Esophagus squamous epithelium (tissue), 5 donors: ENCODE results near the gene PKHD1. TPM values are rescaled to one million over a fixed set of nuclear protein-coding genes. Genes with fewer than 3 reads are reported as not detected.
A peak's percentile ranks its signal among the peaks of the same experiment; 100 is the strongest.
"Not testable (repeated sequence)": the region's sequence is repeated elsewhere in the genome, so short reads cannot be mapped to it uniquely, and the experiment has no call there.

Source experiments
- DNase-seq: peaks from one replicate; lab custom pipeline; 2025; lab: John Stamatoyannopoulos, UW
- H3K27ac ChIP-seq, 4 donors: fragments of 200-600 bp; sonication (generic); one replicate each; pipeline ENCODE4 v1.5.1; 2016 to 2019; ENCODE audit warnings: mild to moderate bottlenecking in 1 of 4
- H3K27me3 ChIP-seq, 4 donors: fragments of 200-600 bp; sonication (generic); 1 replicate in 3 of 4; 2 replicates in 1 of 4; pipeline versions ENCODE4 v1.5.1 to v1.6.0; 2017 to 2021; ENCODE audit warnings: antibody characterized with exemption in 1 of 4
- H3K36me3 ChIP-seq, 3 donors: fragments of 200-600 bp; sonication (generic); one replicate each; pipeline ENCODE4 v1.5.1; 2016 to 2019
- H3K4me1 ChIP-seq, 3 donors: fragments of 200-600 bp; sonication (generic); one replicate each; pipeline ENCODE4 v1.5.1; 2017 to 2019
- H3K4me3 ChIP-seq, 4 donors: fragments of 200-600 bp; sonication (generic); 1 replicate in 3 of 4; 2 replicates in 1 of 4; pipeline ENCODE4 v1.5.1; 2016 to 2019; ENCODE audit warnings: mild to moderate bottlenecking in 2 of 4, moderate library complexity in 1 of 4
- H3K9me3 ChIP-seq, 3 donors: fragments of 200-600 bp; sonication (generic); one replicate each; pipeline ENCODE4 v1.5.1; 2016 to 2019
- CTCF ChIP-seq, 6 experiments: fragments of 450-650 bp in 4 of 6; fragments of 200-600 bp in 2 of 6; sonication (generic) in 2 of 6; IDR thresholded peaks; one replicate each; pipeline ENCODE4 v1.5.1; 2016 to 2019; ENCODE audit warnings: antibody characterized with exemption in 6 of 6, mild to moderate bottlenecking in 4 of 6, moderate library complexity in 4 of 6
- POLR2A ChIP-seq, 4 donors: fragments of 450-650 bp; IDR thresholded peaks; one replicate each; pipeline ENCODE4 v1.6.1; 2017; ENCODE audit warnings: antibody characterized with exemption in 4 of 4, mild to moderate bottlenecking in 4 of 4, moderate library complexity in 3 of 4
- WGBS, 2 donors: methylation state at CpG; one replicate each; pipeline ENCODE4 v1.1.5; 2018; 5-methylcytosine and 5-hydroxymethylcytosine counted together
- intact Hi-C: fragments of 100-400 bp; cut with DNase I; formaldehyde crosslinking; loops from one replicate; pipeline ENCODE4 v1.15.0; 2022
- total RNA-seq, 4 donors: library from RNA; depleted of rRNA; stranded (reverse); fragments of >200 nt; gene quantifications; one replicate each; pipeline ENCODE4 v1.1.0, GENCODE V29; 2016
- donor health status: DM: yes; HTN: yes; CAD: no.

PKHD1 gene
- total RNA-seq, 4 donors from 2014 or later: 0.04 TPM; not detected in 3

GRCh38 chr6:51856508-51856907, 230.9 kb downstream of the PKHD1 start:
- TF ChIP-seq CTCF (IDR thresholded peaks at IDR 0.05): no peak
- no peak for TF ChIP-seq POLR2A (IDR thresholded peaks at IDR 0.05)
- no peaks in the 10 kb centered on the region for H3K36me3 ChIP-seq
- no peaks in the 10 kb centered on the region for H3K27me3 ChIP-seq
- intact Hi-C loops: loop anchor here (10.0 kb wide), 2 partner anchors 98 to 168 kb away; no protein-coding TSS in a partner anchor
- H3K9me3 ChIP-seq: no peaks in the 10 kb centered on the region
- no peak for DNase-seq
- H3K4me1 ChIP-seq: no peaks in the 10 kb centered on the region
- H3K27ac ChIP-seq: no peak overlapping the region
- no peak overlapping the region for H3K4me3 ChIP-seq

- no peak for DNase-seq
- Histone ChIP-seq H3K27ac (no peak overlapping the region), H3K4me1 (no peaks in the 10 kb centered on the region), H3K36me3 (no peaks in the 10 kb centered on the region), H3K9me3 (no peaks in the 10 kb centered on the region), H3K27me3 (no peaks in the 10 kb centered on the region), H3K4me3 (no peak overlapping the region)
- 34% methylated on average over 10 of the region's 10 CpGs for WGBS, 2 donors
- TF ChIP-seq CTCF (IDR thresholded peaks at IDR 0.05) (peak; percentile 17 to 63 (median 58)), POLR2A (IDR thresholded peaks at IDR 0.05) (no peak)
- intact Hi-C loops: loop anchor here (10.0 kb wide), 2 partner anchors 99 to 169 kb away; no protein-coding TSS in a partner anchor
Observed at GRCh38 chr6:51855310-51856082, 231.9 kb downstream of the PKHD1 start.

- no peak overlapping the region for H3K27ac ChIP-seq
- no peak overlapping the region for H3K4me3 ChIP-seq
- TF ChIP-seq POLR2A (IDR thresholded peaks at IDR 0.05): no peak
- no peak for TF ChIP-seq CTCF (IDR thresholded peaks at IDR 0.05)
- H3K4me1 ChIP-seq: no peaks in the 10 kb centered on the region
- intact Hi-C loops: loop anchor here (10.0 kb wide), 2 partner anchors 100 to 170 kb away; no protein-coding TSS in a partner anchor
- H3K27me3 ChIP-seq: no peaks in the 10 kb centered on the region
- H3K36me3 ChIP-seq: no peaks in the 10 kb centered on the region
- no peaks in the 10 kb centered on the region for H3K9me3 ChIP-seq
- DNase-seq: no peak
- 74 to 81% methylated on average over 8 to 13 of the region's 16 CpGs for WGBS, 2 donors
Observed at GRCh38 chr6:51854876-51855275, 232.5 kb downstream of the PKHD1 start.

GRCh38 chr6:51854347-51854746, 233.1 kb downstream of the PKHD1 start:
- no peak overlapping the region for H3K4me3 ChIP-seq
- H3K36me3 ChIP-seq: no peaks in the 10 kb centered on the region
- 100% methylated on average over 1 to 2 of the region's 7 CpGs for WGBS, 2 donors
- no peak for TF ChIP-seq CTCF (IDR thresholded peaks at IDR 0.05)
- no peak for TF ChIP-seq POLR2A (IDR thresholded peaks at IDR 0.05)
- no peaks in the 10 kb centered on the region for H3K9me3 ChIP-seq
- no peaks in the 10 kb centered on the region for H3K4me1 ChIP-seq
- no peak overlapping the region for H3K27ac ChIP-seq
- intact Hi-C loops: loop anchor here (10.0 kb wide), 2 partner anchors 100 to 170 kb away; no protein-coding TSS in a partner anchor
- no peaks in the 10 kb centered on the region for H3K27me3 ChIP-seq
- no peak for DNase-seq

- intact Hi-C loops: loop anchor here (10.0 kb wide), 2 partner anchors 102 to 172 kb away; no protein-coding TSS in a partner anchor
- 82 to 90% methylated on average over 1 of the region's 1 CpG for WGBS, 2 donors
Observed at GRCh38 chr6:51853109-51853508, 234.3 kb downstream of the PKHD1 start.

More at GRCh38 chr6:51853109-51853508, 234.3 kb downstream of the PKHD1 start:
- not testable (repeated sequence) for H3K27me3 ChIP-seq, H3K9me3 ChIP-seq, DNase-seq, H3K27ac ChIP-seq, H3K36me3 ChIP-seq, H3K4me1 ChIP-seq, H3K4me3 ChIP-seq
